ENCODE results near the gene ZMYM1.
"Not testable (repeated sequence)": the region's sequence is repeated elsewhere in the genome, so short reads cannot be mapped to it uniquely, and the experiment has no call there.

The ZMYM1 gene

GRCh38 chr1:35079003-35079930, at the start of gene ZMYM1:
TSS of gene ZMYM1 (plus strand) at chr1:35079385. CDS start at chr1:35093988, 14,603 bp downstream.
- DNase-seq, result peak; percentile 68

GRCh38 chr1:35029761-35030160, 49.4 kb upstream of the ZMYM1 start:
- DNase-seq, result no peak

DNA sequence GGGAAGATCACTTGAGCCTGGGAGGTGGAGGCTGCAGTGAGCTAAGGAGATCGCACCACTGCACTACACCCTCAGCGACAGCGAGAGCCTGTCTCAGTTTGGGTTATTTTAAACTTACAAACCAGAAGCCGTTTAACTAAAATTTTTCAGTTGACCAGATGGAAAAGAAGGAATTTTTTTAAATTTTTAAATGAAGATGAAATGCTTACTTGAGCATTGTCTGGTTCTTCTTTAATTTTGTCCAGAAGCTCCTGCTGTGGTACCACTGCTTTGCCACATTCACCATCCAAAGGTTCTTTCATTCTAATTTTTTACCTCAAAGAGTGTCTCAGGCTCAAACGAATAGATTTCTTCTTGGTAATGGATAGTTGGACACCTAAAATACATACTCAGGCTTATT, 48.8 kb upstream of the ZMYM1 start:
- DNase-seq, result no peak

- no peak for DNase-seq
Observed at GRCh38 chr1:35030756-35031446, 48.3 kb upstream of the ZMYM1 start.

- DNase-seq, result no peak
Observed at GRCh38 chr1:35032384-35032739, 46.8 kb upstream of the ZMYM1 start.

GRCh38 chr1:35033346-35033745, 45.8 kb upstream of the ZMYM1 start:
- no peak for DNase-seq

GRCh38 chr1:35036621-35037020, 42.6 kb upstream of the ZMYM1 start:
- DNase-seq, result no peak

DNA sequence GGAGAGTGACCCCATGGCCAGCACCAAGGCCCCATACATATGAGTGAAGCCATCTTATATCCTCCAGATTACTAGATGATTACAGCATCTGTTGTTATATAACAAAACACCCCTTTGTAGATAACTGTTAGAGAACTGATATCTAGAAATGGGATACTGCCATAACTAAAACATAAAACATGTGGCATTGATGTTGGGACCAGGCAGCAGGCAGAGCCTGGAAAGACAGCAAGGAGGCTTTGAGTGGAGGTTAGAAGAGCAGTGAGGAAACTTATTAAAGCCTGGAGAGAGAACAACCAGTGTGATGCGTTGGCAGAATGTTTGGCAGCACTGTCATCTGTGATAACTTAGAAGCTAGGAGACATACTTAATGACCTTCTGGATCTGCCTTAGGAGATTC, 42.0 kb upstream of the ZMYM1 start:
- DNase-seq, result no peak

GRCh38 chr1:35038723-35039122, 40.5 kb upstream of the ZMYM1 start:
- no peak for DNase-seq

- no peak for DNase-seq
Observed at GRCh38 chr1:35043498-35043897, 35.7 kb upstream of the ZMYM1 start.

GRCh38 chr1:35044431-35044830, 34.8 kb upstream of the ZMYM1 start:
- no peak for DNase-seq

- no peak for DNase-seq
Observed at GRCh38 chr1:35046730-35047129, 32.5 kb upstream of the ZMYM1 start.

DNA sequence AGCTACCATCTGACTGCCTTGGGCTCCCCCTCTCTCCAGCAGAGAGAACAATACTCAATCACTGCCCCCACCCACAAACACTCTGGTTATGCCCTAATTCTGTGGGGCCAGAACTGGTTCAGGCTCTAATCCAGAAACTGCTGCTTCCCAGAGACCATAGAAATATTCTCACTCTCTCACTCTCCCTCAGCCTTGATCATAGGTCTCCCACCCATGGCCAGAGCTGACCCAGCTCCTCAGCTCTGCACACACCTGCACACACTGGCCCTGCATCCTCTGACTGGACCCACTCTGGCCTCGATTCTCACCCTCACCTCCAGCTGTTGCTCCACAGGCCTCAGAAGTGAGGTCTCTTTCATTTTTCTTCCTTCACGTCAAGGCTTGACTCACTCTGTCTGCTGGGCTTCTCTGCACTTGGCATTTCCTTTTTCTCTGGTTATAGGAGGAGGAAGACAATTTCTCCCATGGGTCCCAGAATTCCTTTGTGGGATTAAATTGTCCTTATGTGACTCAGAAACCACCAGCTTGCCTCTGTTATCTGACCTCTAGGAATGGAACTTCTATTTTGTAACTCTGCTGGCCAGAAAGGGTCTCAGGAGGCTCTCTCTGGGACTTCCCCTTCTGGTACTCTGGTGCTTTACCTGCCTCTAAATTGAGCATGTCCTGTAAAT, 31.9 kb upstream of the ZMYM1 start:
- no peak for DNase-seq

DNA sequence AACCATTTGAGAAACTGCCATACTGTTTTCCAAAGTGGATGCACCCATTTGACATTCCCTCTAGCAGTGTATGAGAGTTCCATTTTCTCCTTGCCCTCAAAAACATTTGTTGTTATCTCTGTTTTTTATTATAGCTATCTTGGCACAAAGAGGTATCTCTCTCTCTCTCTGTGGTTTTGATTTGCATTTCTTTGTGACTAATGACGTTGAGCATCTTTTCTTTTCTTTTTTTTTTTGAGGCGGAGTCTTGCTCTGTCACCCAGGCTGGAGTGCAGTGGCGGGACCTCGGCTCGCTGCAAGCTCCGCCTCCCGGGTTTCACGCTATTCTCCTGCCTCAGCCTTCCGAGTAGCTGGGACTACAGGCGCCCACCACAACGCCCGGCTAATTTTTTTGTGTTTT, 30.1 kb upstream of the ZMYM1 start:
- no peak for DNase-seq

GRCh38 chr1:35053433-35053832, 25.8 kb upstream of the ZMYM1 start:
- DNase-seq, result no peak

- not testable (repeated sequence) for DNase-seq
Observed at GRCh38 chr1:35054282-35054681, 24.9 kb upstream of the ZMYM1 start.

DNA sequence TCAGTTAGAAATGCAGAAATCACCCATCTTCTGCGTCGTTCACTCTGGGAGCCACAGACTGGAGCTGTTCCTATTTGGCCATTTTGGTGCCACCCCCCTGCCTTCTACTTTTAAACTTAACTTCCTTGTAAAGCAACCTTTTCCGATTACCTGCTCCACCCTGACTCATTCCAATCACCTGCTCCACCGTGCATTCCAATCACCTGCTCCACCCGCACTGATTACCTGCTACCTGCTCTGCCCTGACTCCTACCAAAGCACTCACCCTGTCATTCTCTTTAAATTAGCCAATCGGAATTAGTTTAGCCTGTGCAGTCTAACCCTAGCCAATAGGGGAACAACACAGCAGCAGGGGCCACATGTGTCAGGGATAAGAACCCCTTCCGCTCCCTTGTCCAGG, 20.9 kb upstream of the ZMYM1 start:
- not testable (repeated sequence) for DNase-seq

GRCh38 chr1:35058988-35059387, 20.2 kb upstream of the ZMYM1 start:
- DNase-seq, result no peak

DNA sequence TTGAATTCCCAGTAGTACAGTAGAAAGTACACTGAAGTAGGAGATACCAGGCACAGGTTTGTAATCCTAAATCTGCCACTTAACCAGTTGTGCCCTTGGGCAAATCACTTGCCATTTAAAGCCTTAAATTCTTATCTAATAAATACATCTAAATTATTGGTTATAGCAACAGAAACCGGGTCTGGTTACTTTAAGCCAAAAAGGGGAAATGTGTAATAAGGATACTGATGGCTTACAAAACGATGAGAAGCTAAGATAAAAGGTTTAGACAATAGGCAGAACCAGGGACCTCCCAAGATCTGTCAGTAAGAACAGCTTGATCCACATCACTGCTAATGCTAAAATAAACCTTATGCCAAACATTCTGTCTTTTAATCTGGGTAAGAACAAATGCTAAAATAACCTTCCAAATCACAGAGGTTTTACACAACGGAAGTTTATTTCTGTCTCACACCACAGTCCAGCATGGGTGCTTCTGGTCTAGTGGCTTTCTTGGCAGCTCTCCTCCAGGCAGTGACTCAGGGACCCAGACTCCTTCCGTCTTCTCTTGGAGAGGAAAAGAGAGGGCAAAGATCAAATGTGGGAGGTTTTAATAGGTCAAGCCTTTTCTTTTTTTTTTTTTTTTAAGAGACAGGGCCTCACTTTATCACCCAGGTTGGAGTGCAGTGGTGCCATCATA, 16.5 kb upstream of the ZMYM1 start:
- DNase-seq, result no peak

GRCh38 chr1:35064265-35064664, 14.9 kb upstream of the ZMYM1 start:
- DNase-seq, result no peak

DNA sequence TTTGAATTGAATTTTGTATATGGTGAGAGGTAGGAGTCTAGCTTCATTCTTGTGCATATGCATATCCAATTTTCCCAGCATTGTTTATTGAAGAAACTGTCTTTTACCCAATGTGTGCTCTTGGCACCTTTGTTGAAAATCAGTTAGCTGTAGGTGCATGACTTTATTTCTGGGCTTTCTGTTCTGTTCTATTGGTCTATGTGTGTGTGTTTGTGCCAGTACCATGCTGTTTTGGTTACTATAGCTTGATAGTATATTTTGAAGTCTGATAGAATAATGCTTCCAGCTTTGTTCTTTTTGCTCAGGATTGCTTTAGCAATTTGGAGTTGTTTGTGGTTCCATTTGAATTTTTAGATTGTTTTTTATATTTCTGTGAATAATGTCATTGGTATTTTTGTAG, 9.4 kb upstream of the ZMYM1 start:
- DNase-seq, result no peak

DNA sequence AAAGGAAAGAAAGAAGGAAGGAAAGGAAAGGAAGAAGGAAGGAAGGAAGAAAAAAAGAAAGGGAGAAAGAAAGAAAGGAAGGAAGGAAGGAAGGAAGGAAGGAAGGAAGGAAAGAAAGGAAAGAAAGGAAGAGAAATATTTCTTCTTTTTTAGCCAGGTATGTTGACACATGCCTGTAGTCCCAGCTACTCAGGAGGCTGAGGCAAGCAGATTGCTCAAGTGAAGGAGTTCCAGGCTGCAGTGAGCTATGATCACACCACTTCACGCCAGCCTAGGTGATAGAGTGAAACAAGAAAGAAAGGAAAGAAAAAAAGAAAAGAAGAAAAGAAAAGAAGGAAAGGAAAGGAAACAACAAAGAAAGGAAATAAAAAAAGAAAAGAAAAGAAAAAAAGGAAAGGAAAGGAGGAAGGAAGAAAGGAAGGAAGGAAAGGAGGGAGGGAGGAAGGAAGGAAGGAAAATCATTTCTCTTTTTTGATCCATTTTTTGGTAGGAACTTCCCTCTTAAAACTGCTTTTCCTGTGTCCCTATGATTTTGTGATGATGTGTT, 5.8 kb upstream of the ZMYM1 start:
- no peak for DNase-seq

DNA sequence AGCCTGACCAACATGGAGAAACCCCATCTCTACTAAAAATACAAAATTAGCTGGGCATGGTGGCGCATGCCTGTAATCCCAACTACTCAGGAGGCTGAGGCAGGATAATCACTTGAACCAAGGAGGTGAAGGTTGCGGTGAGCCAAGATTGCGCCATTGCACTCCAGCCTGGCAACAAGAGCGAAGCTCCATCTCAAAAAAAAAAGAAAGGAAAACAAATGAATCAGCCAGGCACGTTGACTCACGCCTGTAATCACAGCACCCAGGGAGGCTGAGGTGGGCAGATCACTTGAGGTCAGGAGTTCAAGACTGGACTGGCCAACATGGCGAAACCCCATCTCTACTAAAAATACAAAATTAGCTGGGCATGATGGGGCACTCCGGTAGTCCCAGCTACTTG, 2.8 kb upstream of the ZMYM1 start:
- not testable (repeated sequence) for DNase-seq
